GM19328 (cell line): Measurements from ENCODE around the gene ALG1.
"Not testable (repeated sequence)": the region's sequence is repeated elsewhere in the genome, so short reads cannot be mapped to it uniquely, and the experiment has no call there.

Source experiments
- ATAC-seq: cut with Tn5 transposase; IDR thresholded peaks from one replicate; pipeline ENCODE4 v1.9.1; 2021; ENCODE audit warnings: mild to moderate bottlenecking, moderate library complexity; ENCODE audit not compliant: unreplicated experiment

Gene ALG1

DNA sequence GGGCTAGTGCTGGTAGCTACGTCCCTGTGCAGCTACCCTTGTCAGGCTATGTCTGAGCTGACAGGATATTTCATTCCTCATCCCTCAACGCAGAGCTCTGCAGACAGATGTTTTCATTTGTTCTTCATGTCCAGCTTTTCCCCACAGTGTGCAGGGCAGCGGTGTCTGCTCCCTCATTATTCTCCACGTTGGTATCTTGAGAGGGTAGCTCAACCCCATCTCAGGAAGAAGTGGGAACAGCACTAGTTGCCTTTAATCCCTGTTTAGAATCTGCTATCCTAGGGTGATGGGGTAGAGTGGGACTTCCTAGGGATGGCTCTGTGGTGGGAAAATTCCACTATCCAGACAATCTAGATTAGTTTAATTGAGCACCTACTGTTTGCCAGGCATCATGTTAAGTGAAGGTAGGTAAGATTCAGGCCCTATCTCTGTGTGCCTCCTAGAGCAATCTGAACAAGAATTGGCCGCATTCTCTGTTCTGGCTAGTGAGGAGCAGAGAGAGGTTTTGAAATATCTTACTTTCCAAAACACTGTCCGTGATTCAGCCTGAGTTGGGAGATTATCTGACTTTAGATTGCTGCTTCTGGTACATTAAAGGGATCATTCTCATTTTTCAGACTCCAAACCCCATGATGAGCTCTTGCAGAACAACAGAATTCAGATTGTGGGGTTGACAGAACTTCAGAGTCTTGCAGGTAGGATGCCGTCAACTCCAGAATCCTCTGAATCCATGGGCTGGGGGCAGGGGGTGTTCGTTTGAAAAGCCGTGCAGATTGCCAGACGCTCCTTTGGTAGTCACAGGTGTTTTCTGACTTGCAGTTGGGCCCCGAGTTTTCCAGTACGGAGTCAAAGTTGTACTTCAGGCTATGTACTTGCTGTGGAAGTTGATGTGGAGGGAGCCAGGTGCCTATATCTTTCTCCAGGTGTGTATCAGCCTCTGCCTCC lies 963 bp downstream of the ALG1 start:
- ATAC-seq = no peak

DNA sequence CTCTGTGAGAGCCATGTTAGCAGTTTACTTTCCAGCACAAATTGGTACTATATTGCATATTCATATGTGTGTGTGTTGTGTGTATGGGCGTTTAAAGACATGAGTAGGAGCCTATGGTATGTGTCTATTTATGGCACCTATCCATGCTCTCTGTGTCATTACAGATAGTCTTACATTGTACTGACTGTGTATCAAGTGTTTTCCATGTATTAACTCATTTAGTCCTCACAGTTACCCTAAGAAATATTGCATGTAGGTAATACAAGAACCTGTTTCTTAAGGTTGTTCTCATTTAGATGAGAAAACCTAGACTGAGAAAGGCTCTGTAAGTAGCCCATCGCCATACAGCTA lies 1.6 kb downstream of the ALG1 start:
- ATAC-seq = no peak

DNA sequence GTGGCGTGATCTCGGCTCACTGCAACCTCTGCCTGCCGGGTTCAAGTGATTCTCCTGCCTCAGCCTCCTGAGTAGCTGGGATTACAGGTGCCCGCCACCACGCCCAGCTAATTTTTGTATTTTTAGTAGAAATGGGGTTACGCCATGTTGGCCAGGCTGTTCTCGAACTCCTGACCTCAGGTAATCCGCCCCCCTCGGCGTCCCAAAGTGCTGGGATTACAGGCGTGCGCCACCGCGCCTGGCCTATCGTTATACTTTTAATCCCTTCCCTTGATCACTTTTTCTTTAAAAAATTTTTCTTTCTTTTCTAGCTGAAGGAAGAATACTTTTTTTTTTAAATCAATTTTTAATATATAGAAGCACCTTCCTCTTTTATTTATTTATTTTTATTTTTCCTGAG lies 2.1 kb downstream of the ALG1 start:
- ATAC-seq = not testable (repeated sequence)

DNA sequence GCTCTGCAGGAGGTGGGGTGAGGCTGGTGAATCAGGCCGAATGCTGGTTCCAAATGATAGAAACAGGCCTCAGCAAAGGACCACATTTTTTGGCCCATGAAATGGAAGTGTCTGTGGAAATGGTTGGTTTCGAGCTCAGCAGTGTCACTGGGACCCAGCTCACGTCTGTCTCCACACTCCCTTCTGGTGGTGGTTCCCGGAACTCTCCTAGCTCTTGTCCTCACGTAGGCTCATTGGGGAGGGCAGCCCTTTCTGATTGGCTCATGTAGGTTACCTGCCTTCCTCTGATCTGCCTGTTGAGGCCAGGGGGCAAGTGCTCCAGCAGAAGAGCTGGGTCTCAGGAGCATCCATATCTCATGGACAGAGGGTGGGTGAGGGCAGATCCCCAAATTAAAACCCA lies 4.0 kb downstream of the ALG1 start:
- ATAC-seq = no peak

DNA sequence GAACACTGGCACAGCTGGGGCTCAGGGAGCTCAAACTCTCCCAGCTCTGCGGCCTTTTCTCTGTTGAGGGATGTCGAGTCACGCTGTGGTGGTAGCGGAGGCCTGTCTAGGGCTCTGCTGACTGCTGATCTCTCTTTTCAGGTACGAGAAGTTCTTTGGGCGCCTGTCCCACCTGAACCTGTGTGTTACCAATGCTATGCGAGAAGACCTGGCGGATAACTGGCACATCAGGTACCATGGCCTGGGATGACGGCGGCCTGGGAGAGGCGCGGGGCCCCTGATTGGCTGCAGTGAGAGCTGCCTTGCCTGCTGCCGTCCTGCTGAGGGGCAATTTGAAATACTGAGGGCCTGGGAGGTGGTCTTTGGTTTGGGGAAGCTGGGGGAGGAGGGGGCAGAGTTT lies 5.7 kb downstream of the ALG1 start:
- ATAC-seq = no peak

DNA sequence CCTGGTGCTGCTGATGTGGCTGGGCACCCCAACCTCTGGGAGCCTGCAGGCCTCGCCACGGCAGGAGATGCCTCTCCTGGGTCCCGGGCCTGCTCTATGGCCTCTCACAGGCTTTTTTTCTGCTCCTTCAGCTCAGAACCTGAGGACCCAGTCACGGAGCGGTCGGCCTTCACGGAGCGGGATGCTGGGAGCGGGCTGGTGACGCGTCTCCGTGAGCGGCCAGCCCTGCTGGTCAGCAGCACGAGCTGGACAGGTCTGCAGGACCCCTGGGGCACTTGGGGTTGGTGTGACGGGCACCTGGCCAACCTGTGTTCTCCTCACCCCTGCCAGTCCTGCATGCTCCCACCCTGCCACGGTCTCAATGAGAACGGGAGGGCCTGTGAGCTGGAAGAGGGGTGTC lies 7.0 kb downstream of the ALG1 start:
- ATAC-seq = no peak

DNA sequence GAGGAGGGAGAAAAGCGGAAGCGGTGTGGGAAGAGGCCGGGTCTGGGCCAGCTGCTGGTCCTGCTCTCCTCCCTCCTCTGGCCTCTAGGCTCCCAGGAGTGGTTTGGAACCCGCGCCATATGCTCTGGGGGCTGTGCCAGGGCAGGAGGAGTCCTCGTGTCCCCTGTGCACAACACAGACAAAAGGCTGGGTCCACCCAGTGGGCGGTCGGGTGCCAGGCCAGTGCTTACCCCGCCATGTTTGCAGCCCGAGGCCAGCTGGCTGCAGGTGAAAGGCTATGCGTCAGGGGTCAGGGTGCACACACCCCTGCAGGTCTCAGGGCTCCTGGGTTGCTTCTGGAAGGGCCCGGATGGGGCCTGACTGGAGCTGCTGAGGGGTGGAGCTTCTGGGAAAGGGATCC lies 8.8 kb downstream of the ALG1 start:
- ATAC-seq = not testable (repeated sequence)

DNA sequence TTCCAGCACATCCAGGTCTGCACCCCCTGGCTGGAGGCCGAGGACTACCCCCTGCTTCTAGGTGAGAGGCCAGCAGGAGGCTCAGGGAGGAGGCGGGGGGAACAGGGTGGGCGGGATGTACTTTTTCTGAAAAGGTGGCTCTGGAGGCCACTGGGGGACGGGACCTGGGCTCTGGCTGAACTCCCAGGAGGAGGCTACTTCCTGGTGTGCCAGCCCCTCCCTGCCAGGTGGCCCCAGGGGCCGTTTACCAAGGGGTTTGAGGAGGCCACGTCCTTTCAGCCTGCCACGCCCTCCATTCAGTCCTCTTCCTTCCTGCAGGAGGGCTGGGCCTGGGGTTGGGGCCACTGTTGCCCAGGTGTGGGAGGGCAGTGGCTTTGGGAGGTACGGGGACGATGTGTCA lies 9.4 kb downstream of the ALG1 start:
- ATAC-seq = not testable (repeated sequence)

DNA sequence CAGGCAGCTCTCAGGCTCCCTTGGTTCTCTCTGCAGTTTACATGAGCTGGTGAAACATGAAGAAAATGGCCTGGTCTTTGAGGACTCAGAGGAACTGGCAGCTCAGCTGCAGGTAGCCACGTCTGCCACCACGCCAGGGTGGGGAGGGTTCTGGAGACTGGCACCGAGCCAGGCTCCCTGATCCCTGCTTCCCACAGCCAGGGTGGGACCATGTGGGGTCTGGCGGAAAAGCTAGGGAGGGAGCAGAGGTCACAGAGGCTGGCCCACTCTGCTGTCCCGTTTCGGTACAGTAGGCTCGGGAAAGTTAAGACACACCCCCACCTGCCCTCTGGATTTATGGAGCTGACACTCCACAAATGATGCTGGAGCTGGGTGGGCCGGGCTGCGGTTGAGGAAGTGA lies 12.0 kb downstream of the ALG1 start:
- not testable (repeated sequence) for ATAC-seq

DNA sequence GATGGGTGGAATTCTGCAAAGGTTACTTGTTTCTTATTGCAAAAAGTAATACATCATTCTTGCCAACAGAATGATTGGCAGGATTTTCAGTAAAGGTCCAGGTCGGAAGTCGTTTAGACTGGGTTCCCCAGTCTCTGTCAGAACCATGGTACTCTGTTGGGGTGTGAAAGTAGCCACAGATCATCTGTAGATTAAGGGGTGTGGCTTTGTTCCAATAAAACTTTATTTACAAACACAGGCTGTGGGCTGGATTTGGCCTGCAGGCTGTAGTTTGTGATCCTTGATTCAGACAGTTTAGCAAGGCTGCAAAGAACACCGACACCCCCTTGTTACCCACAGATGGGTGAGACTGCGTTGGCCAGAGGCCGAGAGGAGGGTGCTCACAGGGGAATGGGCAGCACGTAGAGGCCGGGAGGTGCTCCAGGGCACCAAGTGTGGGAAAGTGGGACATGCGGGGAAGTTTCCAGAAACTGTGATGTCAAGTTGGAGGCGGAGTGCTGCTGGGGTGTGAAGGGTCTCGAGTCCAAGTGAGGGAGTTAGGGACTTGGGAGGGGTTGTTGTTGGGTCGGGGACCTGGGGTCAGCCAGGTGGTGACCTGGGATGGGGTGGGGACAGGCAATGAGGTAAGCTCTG lies 12.6 kb downstream of the ALG1 start:
- ATAC-seq = not testable (repeated sequence)

DNA sequence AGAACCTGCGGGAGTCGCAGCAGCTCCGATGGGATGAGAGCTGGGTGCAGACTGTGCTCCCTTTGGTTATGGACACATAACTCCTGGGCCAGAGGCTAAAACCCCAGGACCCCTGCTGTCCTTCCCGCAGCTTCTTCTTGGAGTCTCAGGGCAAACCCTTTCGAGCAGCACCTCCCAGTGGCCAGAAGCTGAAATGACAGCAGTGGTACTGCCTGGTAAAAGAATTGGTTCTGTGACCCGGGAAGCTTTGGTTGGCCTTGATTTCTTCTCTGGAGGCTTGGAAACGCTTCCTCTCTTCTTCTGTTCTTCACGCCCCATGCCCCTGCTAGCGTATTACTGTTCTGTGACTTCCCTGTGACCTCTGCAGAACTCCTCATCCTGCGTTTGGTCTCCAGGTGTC lies 13.2 kb downstream of the ALG1 start:
- ATAC-seq = not testable (repeated sequence)

DNA sequence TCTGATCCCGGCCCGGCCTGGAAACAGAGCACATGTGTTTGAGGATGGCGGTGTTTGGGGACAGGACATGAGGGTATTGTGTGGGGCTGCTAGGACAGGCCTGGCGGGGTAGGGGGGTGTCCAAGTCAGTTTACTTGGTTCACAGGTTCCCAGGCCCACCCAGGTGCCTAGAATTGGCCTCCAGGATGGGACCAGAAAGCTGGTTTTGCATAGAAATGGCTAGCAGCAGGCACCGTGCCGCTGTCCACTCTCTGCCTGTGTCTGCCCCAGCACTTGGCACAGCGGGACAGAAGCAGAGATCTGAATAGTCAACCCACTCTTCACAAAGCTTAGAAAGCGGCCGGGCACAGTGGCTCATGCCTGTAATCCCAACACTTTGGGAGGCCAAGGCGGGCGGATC lies 14.1 kb downstream of the ALG1 start:
- not testable (repeated sequence) for ATAC-seq

DNA sequence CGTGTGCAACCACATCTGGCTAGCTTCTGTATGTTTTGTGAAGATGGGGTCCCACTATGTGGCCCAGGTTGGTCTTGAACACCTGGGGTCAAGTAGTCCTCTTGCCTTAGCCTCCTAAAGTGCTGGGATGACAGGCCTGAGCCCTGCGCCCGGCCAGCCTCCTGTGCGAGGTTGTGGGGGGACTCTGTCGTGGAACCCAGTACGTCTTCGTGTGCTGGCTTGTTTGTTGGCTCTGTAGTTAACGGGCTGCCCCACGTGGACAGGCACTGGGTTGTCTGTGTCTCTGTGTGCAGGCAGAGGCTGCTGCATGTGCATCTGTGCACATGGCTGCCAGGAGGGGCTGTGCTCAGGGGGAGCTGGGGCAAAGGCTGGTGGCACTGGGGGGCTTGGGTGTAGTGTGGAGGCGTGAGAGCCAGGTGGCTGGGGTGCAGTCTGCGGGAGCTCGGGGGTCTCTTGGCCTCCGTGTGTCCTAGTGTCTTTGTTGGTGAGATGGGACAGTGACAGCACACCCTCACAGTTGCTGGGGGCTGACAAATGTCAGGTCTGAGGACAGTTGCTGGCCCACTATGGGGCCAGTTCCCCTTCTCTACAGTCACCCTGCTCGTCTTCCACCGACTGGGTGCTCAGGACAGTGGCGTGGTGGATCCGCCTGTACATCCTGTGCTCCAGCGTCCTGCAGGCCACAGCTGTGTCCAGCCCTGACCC lies 16.6 kb downstream of the ALG1 start:
- ATAC-seq = not testable (repeated sequence)

DNA sequence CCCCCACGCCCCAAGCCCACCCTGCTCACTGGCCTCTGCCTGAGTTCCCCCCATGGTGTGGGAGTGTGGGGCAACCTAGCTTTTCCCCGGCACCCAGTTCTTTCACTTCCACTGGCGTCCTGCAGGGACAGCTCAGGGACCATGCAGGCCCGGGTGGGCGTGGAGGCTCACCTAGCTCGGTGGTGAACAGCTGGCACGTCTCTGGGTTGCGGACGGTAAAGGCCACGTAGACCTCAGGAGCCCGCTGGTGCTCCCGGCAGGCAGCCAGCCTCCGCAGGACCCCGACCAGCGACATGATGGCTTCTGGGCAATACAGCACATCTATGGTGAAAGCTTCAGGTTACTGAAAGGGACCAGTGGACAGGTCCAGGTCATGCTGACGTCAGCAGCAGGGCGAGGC lies 17.3 kb downstream of the ALG1 start:
- ATAC-seq = not testable (repeated sequence)

DNA sequence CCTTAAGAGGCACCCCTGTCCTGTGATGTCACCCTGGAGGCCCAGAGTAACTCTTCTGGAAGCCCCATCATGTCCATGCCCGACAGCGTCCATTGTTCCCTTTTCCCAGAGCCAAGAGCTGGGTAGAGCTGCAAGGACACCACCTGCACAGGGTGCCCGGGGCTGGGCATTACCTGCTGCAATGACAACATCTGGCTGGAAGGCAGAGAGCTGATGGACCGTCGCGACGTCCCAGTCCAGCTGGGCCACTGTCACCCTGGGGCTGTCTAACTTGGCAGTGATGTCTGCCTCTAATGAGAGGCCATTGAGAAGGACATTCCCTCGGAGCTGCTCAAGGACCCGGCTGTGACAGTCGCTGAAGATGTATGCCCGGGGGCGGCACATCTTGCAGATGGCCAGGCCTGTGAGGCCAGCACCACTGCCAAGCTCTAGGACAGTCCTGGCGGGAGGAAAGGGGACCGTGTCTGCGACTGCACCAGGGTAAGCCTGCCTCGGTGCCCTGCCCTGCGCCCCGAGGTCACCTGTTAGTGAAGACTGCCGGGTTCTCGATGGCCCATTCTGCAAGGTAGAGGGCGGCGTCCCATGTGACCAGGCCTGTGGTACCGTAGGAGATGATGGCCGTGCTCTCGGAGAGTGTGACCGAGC lies 18.4 kb downstream of the ALG1 start:
- ATAC-seq = not testable (repeated sequence)

DNA sequence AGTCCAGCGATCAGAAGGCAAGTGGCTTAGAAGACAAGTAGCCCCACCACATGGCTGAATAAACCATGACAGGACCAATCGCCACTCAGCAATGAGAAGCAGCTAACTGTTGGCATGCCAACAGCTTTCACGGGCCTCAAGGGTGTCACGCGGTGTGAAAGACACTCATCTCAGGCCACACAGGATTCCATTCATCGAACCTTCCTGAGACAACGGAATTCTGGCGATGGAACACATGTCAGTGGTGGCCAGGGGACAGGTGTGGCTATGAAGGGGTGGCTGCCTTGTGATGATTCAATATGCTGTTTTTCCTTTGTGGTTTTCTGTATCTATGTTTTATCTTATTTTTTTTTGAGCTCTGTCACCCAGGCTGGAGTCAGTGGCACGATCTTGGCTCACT lies 18.9 kb downstream of the ALG1 start:
- ATAC-seq = not testable (repeated sequence)

DNA sequence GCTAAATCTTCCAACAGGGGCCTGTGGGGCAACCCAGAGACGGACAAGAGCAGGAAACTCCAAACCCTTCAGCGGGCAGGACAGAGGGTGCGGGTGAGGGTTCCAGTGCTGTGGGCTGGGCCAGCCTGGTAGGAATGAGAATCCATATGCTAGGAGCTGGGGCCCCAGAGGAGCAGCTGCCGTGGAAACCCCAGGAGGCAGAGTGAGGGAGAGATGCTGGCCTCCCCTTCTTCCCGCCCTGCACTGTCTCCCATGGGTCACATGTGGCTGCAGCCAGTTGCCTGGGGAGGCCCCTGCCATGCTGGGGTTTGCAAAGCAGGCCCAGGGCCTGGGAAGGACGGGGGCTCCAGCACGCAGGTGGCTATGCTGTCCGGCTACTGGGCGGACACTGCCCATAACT lies 21.4 kb downstream of the ALG1 start:
- not testable (repeated sequence) for ATAC-seq

DNA sequence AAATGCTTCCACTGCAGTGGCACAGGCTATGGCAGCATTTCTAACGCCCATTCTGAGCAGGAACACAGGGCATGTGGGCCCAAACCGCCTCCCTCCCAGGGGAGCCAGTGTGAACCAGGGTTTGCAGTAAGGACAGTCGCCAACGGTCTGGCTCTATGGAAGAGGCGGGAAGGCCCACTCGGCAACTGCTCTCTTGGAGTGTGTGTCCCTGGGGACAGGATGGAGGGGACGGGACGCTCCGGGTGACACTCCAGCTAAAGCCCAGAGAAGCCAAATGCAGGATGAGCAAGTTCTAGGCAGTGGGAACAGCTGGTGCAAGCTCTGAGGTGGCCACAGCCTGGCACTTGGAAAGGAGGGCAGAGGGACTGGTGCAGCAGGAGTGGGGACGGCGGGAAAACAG lies 22.1 kb downstream of the ALG1 start:
- ATAC-seq = not testable (repeated sequence)

DNA sequence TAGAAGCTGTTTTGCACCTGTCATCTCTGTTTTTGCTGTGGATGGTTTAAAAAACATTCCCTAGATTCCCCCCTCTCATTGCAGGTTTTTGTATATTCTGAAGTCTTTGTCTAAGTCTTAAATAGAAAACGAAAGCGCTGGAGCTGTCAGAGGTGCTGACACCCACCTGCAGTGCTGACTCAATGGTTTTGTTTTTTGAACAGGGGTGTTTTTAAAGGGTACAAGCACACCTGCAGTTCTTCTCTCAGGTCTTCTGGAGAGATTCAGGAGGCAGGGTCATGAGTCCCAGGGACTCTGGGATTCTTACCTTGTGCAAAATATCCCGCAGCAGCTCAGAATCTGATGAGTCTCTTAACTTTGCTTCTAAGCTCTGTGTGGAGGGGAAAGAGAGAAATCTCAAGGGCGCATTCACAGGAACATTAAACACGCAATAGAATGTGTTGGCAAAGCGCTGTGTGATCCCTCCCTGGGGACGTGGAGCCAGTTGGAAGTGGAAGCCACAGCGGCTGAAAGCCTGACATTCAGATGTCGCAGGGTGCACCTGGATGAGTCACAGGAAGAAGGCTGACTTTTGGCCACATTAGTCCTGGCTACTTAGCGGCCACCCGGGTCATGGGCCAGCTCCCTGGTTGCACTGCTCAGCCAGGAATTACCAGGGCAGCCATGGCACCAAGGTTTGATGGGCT lies 23.6 kb downstream of the ALG1 start:
- ATAC-seq = not testable (repeated sequence)

DNA sequence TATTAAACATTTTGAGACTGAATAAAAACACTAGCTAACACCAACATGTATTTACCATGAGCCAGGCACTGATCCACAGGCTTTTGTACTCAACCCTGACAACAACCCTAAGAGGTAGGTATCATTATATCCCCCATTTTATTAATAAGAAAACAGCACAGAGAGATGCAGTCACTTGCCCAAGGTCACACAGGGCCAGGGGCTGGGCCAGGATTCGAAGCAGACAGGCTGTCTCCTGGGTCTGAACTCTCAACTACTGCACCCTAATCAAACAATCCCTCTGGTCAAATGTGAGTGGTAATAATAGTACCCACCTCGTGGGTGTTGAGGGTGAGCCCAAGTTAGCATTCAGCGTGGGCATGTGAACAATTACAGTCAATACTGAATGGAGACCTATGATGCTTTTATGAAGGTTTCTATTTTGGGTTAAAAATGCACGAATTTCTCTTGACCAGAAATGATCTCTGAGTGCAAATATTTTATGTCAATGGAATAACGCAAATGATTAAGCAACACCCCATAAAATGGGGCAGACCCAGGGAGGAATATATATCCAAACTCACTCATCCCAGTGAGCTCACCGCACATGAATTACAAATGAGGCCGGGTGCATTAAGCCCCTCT lies 24.9 kb downstream of the ALG1 start:
- not testable (repeated sequence) for ATAC-seq
